WTC11 (cell line): ENCODE data around the gene KCNK3. TPM values are rescaled to one million over a fixed set of nuclear protein-coding genes. Genes with fewer than 3 reads are reported as not detected.

Experiments
- ATAC-seq: fragments of 200-7000 bp; cut with Tn5 transposase; 2 replicates; pipeline ENCODE4 v1.10.0; 2021; ENCODE audit warnings: mild to moderate bottlenecking, moderate library complexity
- CTCF ChIA-PET: fragments of 300-600 bp; sonication (Branson Sonifier 250); formaldehyde crosslinking; loops from one replicate; lab custom pipeline; 2021; ENCODE audit warnings: antibody characterized with exemption; lab: Charles Lee
- POLR2A ChIA-PET: fragments of 350-600 bp; sonication (Branson Sonifier 250); formaldehyde crosslinking; loops from one replicate; lab custom pipeline; 2021; ENCODE audit warnings: antibody characterized with exemption; lab: Charles Lee
- DNase-seq: peaks from one replicate; pipeline ENCODE4 v3.0.0; 2021; ENCODE audit warnings: low spot score
- H3K27ac Mint-ChIP-seq: 2 replicates; pipeline ENCODE4 v1.8.0; 2021; ENCODE audit warnings: mixed read lengths
- H3K27me3 Mint-ChIP-seq: 2 replicates; pipeline ENCODE4 v1.8.0; 2021; ENCODE audit warnings: low read depth, mild to moderate bottlenecking, moderate library complexity, mixed read lengths
- H3K36me3 Mint-ChIP-seq: 2 replicates; pipeline ENCODE4 v1.8.0; 2021; ENCODE audit warnings: mixed read lengths
- H3K4me1 Mint-ChIP-seq: 2 replicates; pipeline ENCODE4 v1.8.0; 2022; ENCODE audit warnings: mixed read lengths
- H3K4me3 Mint-ChIP-seq: 2 replicates; pipeline ENCODE4 v1.8.0; 2021; ENCODE audit warnings: mild to moderate bottlenecking, moderate library complexity, mixed read lengths
- H3K9me3 Mint-ChIP-seq: 2 replicates; pipeline ENCODE4 v1.8.0; 2021; ENCODE audit warnings: mixed read lengths
- ATF1 ChIP-seq: sonication (generic); formaldehyde crosslinking; IDR thresholded peaks from 2 replicates; pipeline ENCODE4 v1.8.1; 2023; ENCODE audit warnings: mild to moderate bottlenecking, moderate library complexity, missing genetic modification reagents
- ESRRA ChIP-seq: sonication (generic); formaldehyde crosslinking; IDR thresholded peaks from 2 replicates; pipeline ENCODE4 v1.8.1; 2022; ENCODE audit warnings: mild to moderate bottlenecking, missing genetic modification reagents, borderline replicate concordance
- HMGXB4 ChIP-seq: sonication (generic); formaldehyde crosslinking; IDR thresholded peaks from 2 replicates; pipeline ENCODE4 v1.8.1; 2023; ENCODE audit warnings: mild to moderate bottlenecking, moderate library complexity, missing genetic modification reagents
- KAT7 ChIP-seq: sonication (generic); formaldehyde crosslinking; IDR thresholded peaks from 2 replicates; pipeline ENCODE4 v1.8.1; 2023; ENCODE audit warnings: missing genetic modification reagents, mild to moderate bottlenecking, borderline replicate concordance
- PRDM15 ChIP-seq: sonication (generic); formaldehyde crosslinking; IDR thresholded peaks from 2 replicates; pipeline ENCODE4 v1.8.0; 2022; ENCODE audit warnings: missing genetic modification reagents
- PREB ChIP-seq: sonication (generic); formaldehyde crosslinking; IDR thresholded peaks from 2 replicates; pipeline ENCODE4 v1.8.1; 2022; ENCODE audit warnings: mild to moderate bottlenecking, missing genetic modification reagents, moderate library complexity, borderline replicate concordance
- RORB ChIP-seq: fragments of 250-450 bp; sonication (Bioruptor Pico); IDR thresholded peaks from 2 replicates; pipeline ENCODE4 v1.9.0; 2021; ENCODE audit warnings: mild to moderate bottlenecking
- SMAD3 ChIP-seq: sonication (generic); formaldehyde crosslinking; IDR thresholded peaks from 2 replicates; pipeline ENCODE4 v1.8.0; 2022; ENCODE audit warnings: missing genetic modification reagents, mild to moderate bottlenecking, borderline replicate concordance
- SP1 ChIP-seq: sonication (generic); formaldehyde crosslinking; conservative IDR thresholded peaks from 2 replicates; pipeline ENCODE4 v1.8.1; 2022; ENCODE audit warnings: missing genetic modification reagents
- ZNF138 ChIP-seq: sonication (generic); formaldehyde crosslinking; conservative IDR thresholded peaks from 2 replicates; pipeline ENCODE4 v1.8.1; 2022; ENCODE audit warnings: mild to moderate bottlenecking, moderate library complexity, missing genetic modification reagents
- ZNF232 ChIP-seq: sonication (generic); formaldehyde crosslinking; IDR thresholded peaks from 2 replicates; pipeline ENCODE4 v1.8.0; 2022; ENCODE audit warnings: mild to moderate bottlenecking, missing genetic modification reagents
- ZNF423 ChIP-seq: fragments of 250-450 bp; sonication (Bioruptor Pico); IDR thresholded peaks from 2 replicates; pipeline ENCODE4 v2.1.2; 2022; ENCODE audit warnings: mild to moderate bottlenecking, moderate library complexity
- total RNA-seq: library from RNA; stranded (reverse); gene quantifications from 3 replicates; pipeline ENCODE4 v1.2.3, GENCODE V29; 2021
- TF ChIP-seq, protein P1 (sequence below): sonication (generic); formaldehyde crosslinking; IDR thresholded peaks from 2 replicates; pipeline ENCODE4 v1.8.1; 2023; ENCODE audit warnings: mild to moderate bottlenecking, missing genetic modification reagents
- TF ChIP-seq, protein P2 (sequence below): sonication (generic); formaldehyde crosslinking; IDR thresholded peaks from 2 replicates; pipeline ENCODE4 v1.8.1; 2022; ENCODE audit warnings: missing genetic modification reagents, borderline replicate concordance
- TF ChIP-seq, protein P3 (sequence below): sonication (generic); formaldehyde crosslinking; conservative IDR thresholded peaks from 2 replicates; pipeline ENCODE4 v1.8.1; 2023; ENCODE audit warnings: mild to moderate bottlenecking, low read depth, missing genetic modification reagents, moderate library complexity
- TF ChIP-seq, protein P4 (sequence below): sonication (generic); formaldehyde crosslinking; IDR thresholded peaks from 2 replicates; pipeline ENCODE4 v1.8.0; 2023; ENCODE audit warnings: missing genetic modification reagents

Gene KCNK3
- total RNA-seq, 1 experiment from 2014 or later, result 0.22 TPM

GRCh38 chr2:26716769-26717168, 24.2 kb downstream of the KCNK3 start (continued):
- TF ChIP-seq, protein P1, sequence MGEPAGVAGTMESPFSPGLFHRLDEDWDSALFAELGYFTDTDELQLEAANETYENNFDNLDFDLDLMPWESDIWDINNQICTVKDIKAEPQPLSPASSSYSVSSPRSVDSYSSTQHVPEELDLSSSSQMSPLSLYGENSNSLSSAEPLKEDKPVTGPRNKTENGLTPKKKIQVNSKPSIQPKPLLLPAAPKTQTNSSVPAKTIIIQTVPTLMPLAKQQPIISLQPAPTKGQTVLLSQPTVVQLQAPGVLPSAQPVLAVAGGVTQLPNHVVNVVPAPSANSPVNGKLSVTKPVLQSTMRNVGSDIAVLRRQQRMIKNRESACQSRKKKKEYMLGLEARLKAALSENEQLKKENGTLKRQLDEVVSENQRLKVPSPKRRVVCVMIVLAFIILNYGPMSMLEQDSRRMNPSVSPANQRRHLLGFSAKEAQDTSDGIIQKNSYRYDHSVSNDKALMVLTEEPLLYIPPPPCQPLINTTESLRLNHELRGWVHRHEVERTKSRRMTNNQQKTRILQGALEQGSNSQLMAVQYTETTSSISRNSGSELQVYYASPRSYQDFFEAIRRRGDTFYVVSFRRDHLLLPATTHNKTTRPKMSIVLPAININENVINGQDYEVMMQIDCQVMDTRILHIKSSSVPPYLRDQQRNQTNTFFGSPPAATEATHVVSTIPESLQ, result no peak
- TF ChIP-seq KAT7 (CRISPR knock-in tag), result no peak

DNA sequence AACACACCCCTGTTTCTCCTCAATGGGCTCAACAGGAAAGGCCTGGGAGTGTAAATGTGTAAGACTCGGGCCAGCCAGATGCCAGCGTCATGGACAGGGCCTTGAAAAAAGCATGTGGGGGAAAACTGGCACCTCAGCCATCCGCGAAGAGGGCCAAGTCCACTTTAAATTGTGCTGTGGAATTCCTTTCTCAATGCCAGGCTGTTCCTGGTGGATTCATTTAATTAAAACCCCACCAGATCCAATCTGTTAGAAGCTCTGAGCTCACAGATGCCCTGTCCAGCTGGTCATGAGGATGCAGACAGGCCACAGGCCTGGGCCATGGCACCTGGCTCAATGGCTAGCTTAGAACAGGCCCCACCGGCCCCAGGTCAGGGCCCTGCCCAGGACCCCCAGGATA, 24.8 kb downstream of the KCNK3 start:
- no peaks in the 10 kb centered on the region for H3K9me3 Mint-ChIP-seq
- no peaks in the 10 kb centered on the region for H3K36me3 Mint-ChIP-seq
- H3K4me1 Mint-ChIP-seq, result peaks cover 11% of the 10 kb centered on the region
- no peak for ATAC-seq
- DNase-seq, result no peak
- TF ChIP-seq ZNF423 (CRISPR knock-in tag) (no peak), KAT7 (CRISPR knock-in tag) (no peak), PRDM15 (CRISPR knock-in tag) (no peak), ZNF232 (CRISPR knock-in tag) (no peak), HMGXB4 (CRISPR knock-in tag) (no peak), SMAD3 (CRISPR knock-in tag) (no peak), ESRRA (no peak), SP1 (no peak), ZNF138 (no peak), PREB (no peak), ATF1 (CRISPR knock-in tag) (no peak), RORB (CRISPR knock-in tag) (no peak)
- TF ChIP-seq, protein P2, sequence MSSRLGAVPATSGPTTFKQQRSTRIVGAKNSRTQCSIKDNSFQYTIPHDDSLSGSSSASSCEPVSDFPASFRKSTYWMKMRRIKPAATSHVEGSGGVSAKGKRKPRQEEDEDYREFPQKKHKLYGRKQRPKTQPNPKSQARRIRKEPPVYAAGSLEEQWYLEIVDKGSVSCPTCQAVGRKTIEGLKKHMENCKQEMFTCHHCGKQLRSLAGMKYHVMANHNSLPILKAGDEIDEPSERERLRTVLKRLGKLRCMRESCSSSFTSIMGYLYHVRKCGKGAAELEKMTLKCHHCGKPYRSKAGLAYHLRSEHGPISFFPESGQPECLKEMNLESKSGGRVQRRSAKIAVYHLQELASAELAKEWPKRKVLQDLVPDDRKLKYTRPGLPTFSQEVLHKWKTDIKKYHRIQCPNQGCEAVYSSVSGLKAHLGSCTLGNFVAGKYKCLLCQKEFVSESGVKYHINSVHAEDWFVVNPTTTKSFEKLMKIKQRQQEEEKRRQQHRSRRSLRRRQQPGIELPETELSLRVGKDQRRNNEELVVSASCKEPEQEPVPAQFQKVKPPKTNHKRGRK (CRISPR knock-in tag), result no peak
- TF ChIP-seq, protein P3, sequence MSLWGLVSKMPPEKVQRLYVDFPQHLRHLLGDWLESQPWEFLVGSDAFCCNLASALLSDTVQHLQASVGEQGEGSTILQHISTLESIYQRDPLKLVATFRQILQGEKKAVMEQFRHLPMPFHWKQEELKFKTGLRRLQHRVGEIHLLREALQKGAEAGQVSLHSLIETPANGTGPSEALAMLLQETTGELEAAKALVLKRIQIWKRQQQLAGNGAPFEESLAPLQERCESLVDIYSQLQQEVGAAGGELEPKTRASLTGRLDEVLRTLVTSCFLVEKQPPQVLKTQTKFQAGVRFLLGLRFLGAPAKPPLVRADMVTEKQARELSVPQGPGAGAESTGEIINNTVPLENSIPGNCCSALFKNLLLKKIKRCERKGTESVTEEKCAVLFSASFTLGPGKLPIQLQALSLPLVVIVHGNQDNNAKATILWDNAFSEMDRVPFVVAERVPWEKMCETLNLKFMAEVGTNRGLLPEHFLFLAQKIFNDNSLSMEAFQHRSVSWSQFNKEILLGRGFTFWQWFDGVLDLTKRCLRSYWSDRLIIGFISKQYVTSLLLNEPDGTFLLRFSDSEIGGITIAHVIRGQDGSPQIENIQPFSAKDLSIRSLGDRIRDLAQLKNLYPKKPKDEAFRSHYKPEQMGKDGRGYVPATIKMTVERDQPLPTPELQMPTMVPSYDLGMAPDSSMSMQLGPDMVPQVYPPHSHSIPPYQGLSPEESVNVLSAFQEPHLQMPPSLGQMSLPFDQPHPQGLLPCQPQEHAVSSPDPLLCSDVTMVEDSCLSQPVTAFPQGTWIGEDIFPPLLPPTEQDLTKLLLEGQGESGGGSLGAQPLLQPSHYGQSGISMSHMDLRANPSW (CRISPR knock-in tag), result no peak
- TF ChIP-seq, protein P4, sequence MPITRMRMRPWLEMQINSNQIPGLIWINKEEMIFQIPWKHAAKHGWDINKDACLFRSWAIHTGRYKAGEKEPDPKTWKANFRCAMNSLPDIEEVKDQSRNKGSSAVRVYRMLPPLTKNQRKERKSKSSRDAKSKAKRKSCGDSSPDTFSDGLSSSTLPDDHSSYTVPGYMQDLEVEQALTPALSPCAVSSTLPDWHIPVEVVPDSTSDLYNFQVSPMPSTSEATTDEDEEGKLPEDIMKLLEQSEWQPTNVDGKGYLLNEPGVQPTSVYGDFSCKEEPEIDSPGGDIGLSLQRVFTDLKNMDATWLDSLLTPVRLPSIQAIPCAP (CRISPR knock-in tag), result no peak
- no peak overlapping the region for H3K4me3 Mint-ChIP-seq
- no peaks in the 10 kb centered on the region; the same call in 1 of the 2 replicates for H3K27me3 Mint-ChIP-seq
- ChIA-PET CTCF (no interaction called here), POLR2A (no interaction called here)
- no peak overlapping the region for H3K27ac Mint-ChIP-seq
